Testis (tissue), 2 donors: ENCODE measurements around the gene DEFB126.

ENCODE experiments used
- CTCF ChIP-seq, 3 experiments: fragments of 450-650 bp in 2 of 3; fragments of 200-600 bp in 1 of 3; sonication (generic) in 1 of 3; IDR thresholded peaks; one replicate each; pipeline ENCODE4 v1.5.1; 2016 to 2019; ENCODE audit warnings: antibody characterized with exemption in 3 of 3, mild to moderate bottlenecking in 2 of 3, moderate library complexity in 1 of 3
- POLR2A ChIP-seq: fragments of 450-650 bp; IDR thresholded peaks from one replicate; pipeline ENCODE4 v1.6.1; 2017; ENCODE audit warnings: antibody characterized with exemption, mild to moderate bottlenecking, moderate library complexity

GRCh38 chr20:103456-103855 lies 38.9 kb upstream of the DEFB126 start:
- TF ChIP-seq CTCF (IDR thresholded peaks at IDR 0.05) = no peak
- TF ChIP-seq POLR2A = no peak
